MM.1S (cell line): ENCODE data around the gene KCTD17.

Experiments used
- EZH2 ChIP-seq: fragments of 300-600 bp; sonication (generic); optimal IDR thresholded peaks from 2 replicates; pipeline ENCODE3; 2017; ENCODE audit warnings: low read depth, mild to moderate bottlenecking, antibody characterized with exemption, low read length, mixed read lengths
- TF ChIP-seq, protein P1 (sequence below): fragments of 300-600 bp; sonication (generic); IDR thresholded peaks from 2 replicates; pipeline ENCODE4 v1.5.1; 2016; ENCODE audit warnings: antibody characterized with exemption, low read length, mixed read lengths

DNA sequence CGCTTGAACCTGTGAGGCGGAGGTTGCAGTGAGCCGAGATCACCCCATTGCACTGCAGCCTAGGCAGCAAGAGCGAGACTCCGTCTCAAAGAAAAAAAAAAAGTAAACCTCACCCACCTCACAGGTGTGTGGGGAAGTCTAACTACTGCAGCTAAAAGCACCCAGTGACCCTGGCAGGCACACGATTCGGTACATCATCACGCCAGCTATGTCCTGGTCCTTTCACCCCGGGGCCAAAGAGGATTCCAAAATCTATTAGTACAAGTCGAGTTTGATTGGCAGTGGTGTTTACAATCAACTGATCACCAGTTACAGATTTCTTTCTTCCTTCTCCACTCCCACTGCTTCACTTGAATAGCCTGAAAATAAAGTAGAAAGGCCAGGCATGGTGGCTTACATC lies 38.6 kb upstream of the KCTD17 start:
- TF ChIP-seq, protein P1, sequence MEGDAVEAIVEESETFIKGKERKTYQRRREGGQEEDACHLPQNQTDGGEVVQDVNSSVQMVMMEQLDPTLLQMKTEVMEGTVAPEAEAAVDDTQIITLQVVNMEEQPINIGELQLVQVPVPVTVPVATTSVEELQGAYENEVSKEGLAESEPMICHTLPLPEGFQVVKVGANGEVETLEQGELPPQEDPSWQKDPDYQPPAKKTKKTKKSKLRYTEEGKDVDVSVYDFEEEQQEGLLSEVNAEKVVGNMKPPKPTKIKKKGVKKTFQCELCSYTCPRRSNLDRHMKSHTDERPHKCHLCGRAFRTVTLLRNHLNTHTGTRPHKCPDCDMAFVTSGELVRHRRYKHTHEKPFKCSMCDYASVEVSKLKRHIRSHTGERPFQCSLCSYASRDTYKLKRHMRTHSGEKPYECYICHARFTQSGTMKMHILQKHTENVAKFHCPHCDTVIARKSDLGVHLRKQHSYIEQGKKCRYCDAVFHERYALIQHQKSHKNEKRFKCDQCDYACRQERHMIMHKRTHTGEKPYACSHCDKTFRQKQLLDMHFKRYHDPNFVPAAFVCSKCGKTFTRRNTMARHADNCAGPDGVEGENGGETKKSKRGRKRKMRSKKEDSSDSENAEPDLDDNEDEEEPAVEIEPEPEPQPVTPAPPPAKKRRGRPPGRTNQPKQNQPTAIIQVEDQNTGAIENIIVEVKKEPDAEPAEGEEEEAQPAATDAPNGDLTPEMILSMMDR, result no peak
- TF ChIP-seq EZH2, result no peak
